NT2/D1 (cell line): Measurements from ENCODE around the gene CYP27B1.
A peak's percentile ranks its signal among the peaks of the same experiment; 100 is the strongest.

Experiments
- DNase-seq: peaks from one replicate; pipeline ENCODE4 v3.0.0-alpha.2; 2011; ENCODE audit warnings: low read depth, low spot score
- H3K27me3 ChIP-seq: 2 replicates; pipeline ENCODE4 v1.6.0; 2011; ENCODE audit warnings: mild to moderate bottlenecking; ENCODE audit not compliant: insufficient read length, insufficient read depth
- H3K36me3 ChIP-seq: 2 replicates; pipeline ENCODE4 v1.6.1; 2011; ENCODE audit warnings: mild to moderate bottlenecking, low read length, mixed read lengths; ENCODE audit not compliant: insufficient read depth, insufficient read length
- H3K4me1 ChIP-seq: 2 replicates; pipeline ENCODE4 v1.5.1; 2011; ENCODE audit not compliant: insufficient read depth, insufficient read length
- H3K4me3 ChIP-seq: 2 replicates; pipeline ENCODE4 v1.5.1; 2011; ENCODE audit warnings: low read depth; ENCODE audit not compliant: insufficient read length
- H3K9ac ChIP-seq: 2 replicates; pipeline ENCODE4 v1.6.0; 2011; ENCODE audit warnings: low read depth; ENCODE audit not compliant: insufficient read length
- H3K9me3 ChIP-seq: 2 replicates; pipeline ENCODE4 v1.5.1; 2011; ENCODE audit warnings: mild to moderate bottlenecking, low read length; ENCODE audit not compliant: insufficient read depth
- SUZ12 ChIP-seq: IDR thresholded peaks from 2 replicates; pipeline ENCODE4 v1.6.1; 2011; ENCODE audit not compliant: insufficient read length, insufficient read depth; ENCODE audit errors: extremely low read depth
- YY1 ChIP-seq: IDR thresholded peaks from 2 replicates; pipeline ENCODE4 v1.6.1; 2011; ENCODE audit not compliant: insufficient read length, insufficient read depth
- ZNF274 ChIP-seq: IDR thresholded peaks from 2 replicates; pipeline ENCODE4 v1.6.1; 2011; ENCODE audit warnings: mild to moderate bottlenecking, low read depth, low read length

Gene CYP27B1

GRCh38 chr12:57802607-57803006 lies 35.7 kb upstream of the CYP27B1 start:
- peaks cover 2% of the 10 kb centered on the region for H3K4me1 ChIP-seq
- DNase-seq = no peak
- H3K4me3 ChIP-seq = no peak overlapping the region
- peaks cover 41% of the 10 kb centered on the region for H3K36me3 ChIP-seq
- no peaks in the 10 kb centered on the region for H3K27me3 ChIP-seq
- H3K9me3 ChIP-seq = no peaks in the 10 kb centered on the region
- no peak for TF ChIP-seq SUZ12
- no peak for TF ChIP-seq YY1
- no peak for TF ChIP-seq ZNF274
- no peak overlapping the region for H3K9ac ChIP-seq

- peaks cover 2% of the 10 kb centered on the region for H3K4me1 ChIP-seq
- H3K9me3 ChIP-seq = no peaks in the 10 kb centered on the region
- peaks cover 56% of the 10 kb centered on the region for H3K36me3 ChIP-seq
- no peak for DNase-seq
- H3K4me3 ChIP-seq = no peak overlapping the region
- no peak overlapping the region for H3K9ac ChIP-seq
- TF ChIP-seq SUZ12 (no peak), YY1 (no peak), ZNF274 (no peak)
- no peaks in the 10 kb centered on the region for H3K27me3 ChIP-seq
Observed at GRCh38 chr12:57800965-57801364, 34.1 kb upstream of the CYP27B1 start.

GRCh38 chr12:57797933-57798332 lies 31.1 kb upstream of the CYP27B1 start:
- Histone ChIP-seq H3K36me3 (peaks cover 75% of the 10 kb centered on the region), H3K9me3 (no peaks in the 10 kb centered on the region), H3K4me3 (no peak overlapping the region), H3K27me3 (no peaks in the 10 kb centered on the region), H3K4me1 (no peaks in the 10 kb centered on the region), H3K9ac (no peak overlapping the region)
- no peak for DNase-seq
- TF ChIP-seq YY1 (no peak), SUZ12 (no peak), ZNF274 (no peak)

- H3K9ac ChIP-seq = no peak overlapping the region
- H3K4me3 ChIP-seq = no peak overlapping the region
- no peaks in the 10 kb centered on the region for H3K27me3 ChIP-seq
- TF ChIP-seq ZNF274 (no peak), YY1 (no peak), SUZ12 (no peak)
- H3K9me3 ChIP-seq = no peaks in the 10 kb centered on the region
- no peaks in the 10 kb centered on the region for H3K4me1 ChIP-seq
- peaks cover 78% of the 10 kb centered on the region for H3K36me3 ChIP-seq
- no peak for DNase-seq
Observed at GRCh38 chr12:57796996-57797395, 30.1 kb upstream of the CYP27B1 start.

- Histone ChIP-seq H3K4me1 (no peaks in the 10 kb centered on the region), H3K36me3 (peaks cover 82% of the 10 kb centered on the region), H3K9me3 (no peaks in the 10 kb centered on the region), H3K9ac (no peak overlapping the region), H3K27me3 (no peaks in the 10 kb centered on the region), H3K4me3 (no peak overlapping the region)
- DNase-seq = no peak
- TF ChIP-seq ZNF274 (no peak), YY1 (no peak), SUZ12 (no peak)
Observed at GRCh38 chr12:57795354-57795753, 28.5 kb upstream of the CYP27B1 start.

GRCh38 chr12:57793920-57794319 lies 27.0 kb upstream of the CYP27B1 start:
- H3K9me3 ChIP-seq = no peaks in the 10 kb centered on the region
- H3K9ac ChIP-seq = no peak overlapping the region
- H3K4me3 ChIP-seq = no peak overlapping the region
- TF ChIP-seq SUZ12 (no peak), YY1 (no peak), ZNF274 (no peak)
- no peaks in the 10 kb centered on the region for H3K27me3 ChIP-seq
- DNase-seq = no peak
- H3K4me1 ChIP-seq = no peaks in the 10 kb centered on the region
- H3K36me3 ChIP-seq = peaks cover 79% of the 10 kb centered on the region

- H3K9ac ChIP-seq = no peak overlapping the region
- peaks cover 56% of the 10 kb centered on the region for H3K36me3 ChIP-seq
- H3K27me3 ChIP-seq = no peaks in the 10 kb centered on the region
- TF ChIP-seq SUZ12 (no peak), ZNF274 (no peak), YY1 (no peak)
- no peak for DNase-seq
- no peaks in the 10 kb centered on the region for H3K9me3 ChIP-seq
- no peak overlapping the region for H3K4me3 ChIP-seq
- no peaks in the 10 kb centered on the region for H3K4me1 ChIP-seq
Observed at GRCh38 chr12:57783861-57784260, 17.0 kb upstream of the CYP27B1 start.

GRCh38 chr12:57783466-57783801 lies 16.6 kb upstream of the CYP27B1 start:
- DNase-seq = no peak
- Histone ChIP-seq H3K9me3 (no peaks in the 10 kb centered on the region), H3K4me3 (peak overlapping the region; percentile 100), H3K27me3 (no peaks in the 10 kb centered on the region), H3K36me3 (peaks cover 52% of the 10 kb centered on the region), H3K9ac (peak overlapping the region; percentile 98), H3K4me1 (no peaks in the 10 kb centered on the region)
- TF ChIP-seq YY1 = no peak
- TF ChIP-seq SUZ12 = no peak
- TF ChIP-seq ZNF274 = no peak
